ENCODE data around the gene C3orf62. TPM values are rescaled to one million over a fixed set of nuclear protein-coding genes. Genes with fewer than 3 reads are reported as not detected.

The C3orf62 gene
- total RNA-seq, 1 donor from 2014 or later: 1.5 TPM

GRCh38 chr3:49310677-49311076, 33.6 kb upstream of the C3orf62 start:
- H3K36me3 ChIP-seq (ENCODE audit: control insufficient read depth, insufficient read depth, low read length): peaks cover 1% of the 10 kb centered on the region
- DNase-seq (ENCODE audit: low read depth): no peak

GRCh38 chr3:49305608-49306007, 28.6 kb upstream of the C3orf62 start:
- Histone ChIP-seq H3K27me3 (ENCODE audit: control insufficient read depth, insufficient read depth, low read length) (no peaks in the 10 kb centered on the region), H3K4me3 (ENCODE audit: low read depth, low read length) (no peak overlapping the region), H3K36me3 (ENCODE audit: control insufficient read depth, insufficient read depth, low read length) (no peaks in the 10 kb centered on the region)
- TF ChIP-seq CTCF (IDR thresholded peaks at IDR 0.05; ENCODE audit: insufficient read depth, low read length, poor library complexity, severe bottlenecking): no peak
- no peak for DNase-seq (ENCODE audit: low read depth)

More at GRCh38 chr3:49310677-49311076, 33.6 kb upstream of the C3orf62 start:
- H3K27me3 ChIP-seq (ENCODE audit: control insufficient read depth, insufficient read depth, low read length): no peaks in the 10 kb centered on the region
- H3K4me3 ChIP-seq (ENCODE audit: low read depth, low read length): no peak overlapping the region
- no peak for TF ChIP-seq CTCF (IDR thresholded peaks at IDR 0.05; ENCODE audit: insufficient read depth, low read length, poor library complexity, severe bottlenecking)

DNA sequence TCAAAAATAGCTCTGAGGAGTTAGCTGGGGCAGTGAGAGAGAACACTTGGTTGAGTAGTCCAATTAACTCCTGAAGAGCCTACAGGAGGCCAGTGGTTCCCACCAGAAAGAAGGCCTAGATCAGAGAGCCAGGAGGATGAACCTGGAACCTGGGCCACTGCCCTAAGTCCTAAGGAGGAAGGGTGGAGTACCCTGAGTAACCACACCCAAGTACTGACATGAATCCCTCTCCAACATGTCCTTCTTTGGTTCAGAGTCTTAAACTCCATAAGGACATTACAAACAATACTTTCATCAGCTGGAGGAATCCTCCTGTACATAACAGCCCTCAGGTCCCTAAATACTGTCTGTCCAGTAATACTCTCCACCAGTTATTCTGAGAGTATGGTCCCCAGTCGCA, 25.6 kb upstream of the C3orf62 start:
- H3K36me3 ChIP-seq (ENCODE audit: control insufficient read depth, insufficient read depth, low read length): no peaks in the 10 kb centered on the region
- no peaks in the 10 kb centered on the region for H3K27me3 ChIP-seq (ENCODE audit: control insufficient read depth, insufficient read depth, low read length)
- DNase-seq (ENCODE audit: low read depth): no peak
- TF ChIP-seq CTCF (IDR thresholded peaks at IDR 0.05; ENCODE audit: insufficient read depth, low read length, poor library complexity, severe bottlenecking): no peak
- no peak overlapping the region for H3K4me3 ChIP-seq (ENCODE audit: low read depth, low read length)

GRCh38 chr3:49300595-49300994, 23.6 kb upstream of the C3orf62 start:
- Histone ChIP-seq H3K36me3 (ENCODE audit: control insufficient read depth, insufficient read depth, low read length) (no peaks in the 10 kb centered on the region), H3K27me3 (ENCODE audit: control insufficient read depth, insufficient read depth, low read length) (no peaks in the 10 kb centered on the region), H3K4me3 (ENCODE audit: low read depth, low read length) (no peak overlapping the region)
- no peak for DNase-seq (ENCODE audit: low read depth)
- TF ChIP-seq CTCF (IDR thresholded peaks at IDR 0.05; ENCODE audit: insufficient read depth, low read length, poor library complexity, severe bottlenecking): no peak

- no peak for DNase-seq (ENCODE audit: low read depth)
- Histone ChIP-seq H3K4me3 (ENCODE audit: low read depth, low read length) (no peak overlapping the region), H3K36me3 (ENCODE audit: control insufficient read depth, insufficient read depth, low read length) (peaks cover 1% of the 10 kb centered on the region), H3K27me3 (ENCODE audit: control insufficient read depth, insufficient read depth, low read length) (no peaks in the 10 kb centered on the region)
- TF ChIP-seq CTCF (IDR thresholded peaks at IDR 0.05; ENCODE audit: insufficient read depth, low read length, poor library complexity, severe bottlenecking): no peak
Measured at GRCh38 chr3:49298511-49298910, 21.5 kb upstream of the C3orf62 start.

GRCh38 chr3:49296781-49297411, 19.9 kb upstream of the C3orf62 start:
- no peak for TF ChIP-seq CTCF (IDR thresholded peaks at IDR 0.05; ENCODE audit: insufficient read depth, low read length, poor library complexity, severe bottlenecking)
- no peak overlapping the region for H3K4me3 ChIP-seq (ENCODE audit: low read depth, low read length)
- DNase-seq (ENCODE audit: low read depth): no peak
- peaks cover 1% of the 10 kb centered on the region for H3K36me3 ChIP-seq (ENCODE audit: control insufficient read depth, insufficient read depth, low read length)
- H3K27me3 ChIP-seq (ENCODE audit: control insufficient read depth, insufficient read depth, low read length): no peaks in the 10 kb centered on the region
